CD4-positive, alpha-beta T cell treated with Interleukin-12 subunit alpha and Interleukin-12 subunit beta, for 1 hour (primary cell): ENCODE measurements around the gene ANO2.

Experiments used
- DNase-seq: peaks from one replicate; pipeline ENCODE4 v3.0.0-alpha.2; 2020

ANO2 gene

DNA sequence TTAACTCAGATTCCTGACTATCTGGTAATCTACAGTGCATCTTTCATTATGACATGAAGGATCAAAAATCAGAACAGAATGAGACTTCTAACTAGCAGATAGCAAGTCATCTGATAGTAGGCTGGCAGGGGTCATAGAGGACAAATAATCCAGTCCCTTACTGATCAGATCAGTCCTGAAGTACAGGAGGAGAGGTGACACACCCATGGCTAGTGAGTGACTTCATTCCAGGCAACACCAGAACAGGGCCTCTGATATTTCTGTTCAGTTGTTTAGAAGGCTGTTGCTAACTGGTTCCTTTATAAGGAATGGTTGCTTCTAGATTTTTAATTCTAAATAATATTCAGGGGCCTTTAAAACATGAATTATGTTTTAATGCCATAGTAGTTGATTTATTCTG is 291.0 kb downstream of the ANO2 start:
- no peak for DNase-seq

DNA sequence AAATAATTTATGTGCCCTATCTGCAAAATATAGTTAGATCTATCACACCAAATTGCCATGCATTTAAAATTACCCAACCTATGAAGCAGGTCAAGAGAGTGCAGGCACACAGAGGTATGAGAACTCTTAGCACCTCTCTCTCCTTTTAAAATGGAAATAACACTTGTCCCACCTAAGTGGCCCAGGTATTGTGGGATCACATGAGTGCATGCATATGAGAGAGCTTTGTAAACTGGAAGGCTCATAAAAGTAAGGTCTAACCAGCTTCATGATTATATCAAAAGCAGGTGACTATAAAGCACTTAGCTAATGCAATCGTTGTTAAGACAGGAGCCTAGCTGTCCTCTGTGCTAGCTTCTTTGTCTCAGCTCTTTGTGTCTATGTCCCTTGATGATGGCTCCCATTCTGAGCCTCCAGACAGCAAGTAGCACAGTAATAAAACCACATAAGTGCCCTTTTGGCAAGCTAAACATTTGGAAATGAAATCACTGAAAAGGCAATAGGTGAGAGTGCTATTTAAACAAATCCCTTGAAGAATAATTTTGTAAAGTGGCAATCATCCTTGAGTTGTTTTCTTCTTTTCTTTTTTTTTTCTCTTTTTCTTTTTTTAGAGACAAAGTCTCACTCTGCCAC is 294.1 kb downstream of the ANO2 start:
- DNase-seq, result no peak

DNA sequence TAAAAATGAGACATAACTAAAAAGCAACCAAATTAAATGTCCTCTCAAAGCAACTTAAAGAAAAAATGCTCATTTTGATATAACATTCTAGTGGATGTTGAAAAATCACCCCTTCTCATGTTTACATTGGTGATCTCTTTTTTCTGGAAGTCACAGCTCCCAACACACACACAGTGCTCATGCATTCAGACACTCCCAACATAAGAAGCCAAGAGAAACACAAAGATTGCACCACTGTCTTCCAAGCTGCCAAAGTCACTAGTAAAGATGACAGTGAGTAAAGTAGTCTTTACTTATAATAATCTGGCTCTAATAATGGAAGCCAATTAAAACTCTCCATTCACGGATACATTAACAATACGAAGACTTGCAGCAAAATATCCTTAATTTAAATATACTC is 294.8 kb downstream of the ANO2 start:
- DNase-seq, result no peak

GRCh38 chr12:5648692-5649359 is 296.2 kb downstream of the ANO2 start:
- no peak for DNase-seq

GRCh38 chr12:5643266-5643665 is 301.8 kb downstream of the ANO2 start:
- DNase-seq, result no peak

DNA sequence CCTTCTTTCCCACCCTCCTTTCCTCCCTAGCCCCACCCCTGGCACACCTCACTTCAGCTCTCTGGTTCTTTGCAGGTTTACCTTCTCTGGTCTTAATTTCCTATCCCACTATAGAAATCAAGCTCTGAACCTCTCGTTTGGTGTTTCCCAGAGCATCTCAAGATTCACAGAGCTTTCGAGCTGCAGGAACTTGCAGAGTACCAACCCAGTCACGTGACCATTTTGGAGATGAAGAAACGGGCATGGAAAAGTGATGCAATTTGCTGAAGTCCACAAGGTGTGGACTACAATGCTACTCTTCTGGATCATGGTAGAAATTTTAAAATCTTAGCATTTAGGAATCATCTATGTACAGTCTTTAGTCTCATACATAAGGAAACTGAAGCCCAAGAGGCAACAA is 307.4 kb downstream of the ANO2 start:
- DNase-seq, result no peak

GRCh38 chr12:5636907-5637306 is 308.2 kb downstream of the ANO2 start:
- DNase-seq, result no peak

DNA sequence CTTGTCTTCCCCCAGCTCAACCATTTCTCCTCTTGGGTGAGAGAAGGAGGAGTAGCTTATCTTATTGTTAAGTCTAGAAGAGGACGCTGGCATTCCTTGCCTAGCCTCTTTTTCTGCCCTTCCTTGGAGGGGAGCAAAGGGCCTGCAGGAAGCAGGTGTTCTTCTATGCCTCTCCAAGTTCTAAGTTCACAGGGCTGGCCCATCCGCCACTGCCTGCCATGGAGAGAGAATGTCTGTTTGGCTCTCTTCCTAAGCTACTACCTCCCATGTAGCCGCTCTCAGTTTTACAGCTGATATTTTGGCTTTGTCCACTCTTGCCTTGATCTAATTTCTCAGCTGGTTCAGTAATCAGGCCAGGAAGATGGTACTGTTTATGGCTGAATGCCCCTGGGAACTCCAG is 312.0 kb downstream of the ANO2 start:
- no peak for DNase-seq

DNA sequence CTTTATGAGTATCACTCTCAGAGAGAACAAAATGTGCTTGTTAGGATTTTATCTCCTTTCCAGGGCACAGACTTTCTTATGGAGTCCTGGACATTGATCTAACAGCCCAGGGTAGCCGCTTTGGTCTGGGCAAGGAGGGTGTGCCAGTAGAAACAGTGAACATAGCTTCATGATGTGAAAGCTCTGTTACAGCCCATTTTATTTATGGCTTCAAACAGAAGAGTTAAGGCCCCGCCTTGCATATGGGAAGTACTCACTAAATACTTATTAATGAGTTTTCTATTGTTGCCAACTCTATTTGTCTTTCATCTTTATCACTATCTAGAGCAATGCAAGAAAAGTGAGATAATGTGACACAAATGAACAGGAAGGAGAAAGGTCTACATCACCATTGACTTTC is 312.6 kb downstream of the ANO2 start:
- no peak for DNase-seq

DNA sequence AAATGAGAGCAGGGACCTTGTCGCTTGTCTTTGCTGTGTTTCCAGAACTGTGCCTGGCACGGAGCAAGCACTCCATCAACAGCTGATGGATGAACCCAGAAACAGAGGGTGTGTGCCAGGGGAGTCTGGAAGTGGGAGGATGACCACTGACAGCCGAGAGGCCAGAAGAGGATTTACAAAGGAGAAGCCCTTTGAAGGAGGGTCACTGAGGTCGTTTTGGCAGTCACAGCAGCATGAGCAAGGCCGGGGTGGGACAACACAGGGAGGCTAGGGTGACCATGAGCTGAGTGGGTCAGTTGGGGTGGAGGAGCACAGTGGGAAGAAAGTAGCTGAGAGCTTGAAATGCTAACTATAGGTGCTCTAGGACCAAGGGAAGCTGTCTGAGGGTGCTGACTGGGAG is 313.6 kb downstream of the ANO2 start:
- DNase-seq, result no peak

- no peak for DNase-seq
Observed at GRCh38 chr12:5630726-5631125, 314.3 kb downstream of the ANO2 start.

- DNase-seq, result no peak
Observed at GRCh38 chr12:5628501-5628900, 316.6 kb downstream of the ANO2 start.

- no peak for DNase-seq
Observed at GRCh38 chr12:5627053-5627630, 317.9 kb downstream of the ANO2 start.

- DNase-seq, result no peak
Observed at GRCh38 chr12:5626151-5626550, 318.9 kb downstream of the ANO2 start.

DNA sequence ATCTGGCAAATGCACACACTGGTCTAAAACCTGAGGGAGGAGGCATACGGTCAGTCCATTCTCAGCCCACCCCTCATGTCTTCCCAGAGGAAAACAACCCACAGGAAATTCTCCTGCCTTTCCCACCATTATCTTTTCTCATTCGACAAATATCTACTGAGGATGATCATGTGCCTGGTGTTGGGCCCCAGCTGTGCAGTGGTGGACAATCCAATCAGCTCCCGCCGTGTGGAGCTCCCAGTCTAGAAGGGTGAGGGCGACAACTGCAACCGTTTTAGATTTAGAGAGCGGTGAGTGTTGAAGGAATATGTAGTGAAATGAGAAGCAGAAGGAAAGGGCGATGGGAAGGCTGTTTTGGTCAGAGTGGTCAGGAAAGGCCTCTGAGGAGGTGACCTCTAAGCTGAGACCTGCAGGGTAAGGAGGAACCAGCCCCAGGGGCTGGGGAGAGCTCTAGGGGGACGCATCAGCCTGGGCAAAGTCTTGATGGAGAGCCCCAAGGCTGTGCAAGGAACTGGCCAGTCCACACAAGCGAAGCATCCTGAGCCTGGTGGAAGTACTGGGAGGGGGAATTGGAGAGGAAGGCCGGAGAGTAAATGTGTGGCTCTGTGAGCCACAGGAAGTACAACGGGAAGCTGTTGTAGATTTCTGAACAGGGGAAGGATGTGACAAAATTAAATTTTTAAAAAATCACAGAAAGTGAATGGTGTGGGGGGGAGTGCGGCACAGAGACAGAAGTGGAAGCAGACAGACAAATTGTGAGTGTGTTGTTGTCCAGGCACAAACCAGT is 320.4 kb downstream of the ANO2 start:
- no peak for DNase-seq

DNA sequence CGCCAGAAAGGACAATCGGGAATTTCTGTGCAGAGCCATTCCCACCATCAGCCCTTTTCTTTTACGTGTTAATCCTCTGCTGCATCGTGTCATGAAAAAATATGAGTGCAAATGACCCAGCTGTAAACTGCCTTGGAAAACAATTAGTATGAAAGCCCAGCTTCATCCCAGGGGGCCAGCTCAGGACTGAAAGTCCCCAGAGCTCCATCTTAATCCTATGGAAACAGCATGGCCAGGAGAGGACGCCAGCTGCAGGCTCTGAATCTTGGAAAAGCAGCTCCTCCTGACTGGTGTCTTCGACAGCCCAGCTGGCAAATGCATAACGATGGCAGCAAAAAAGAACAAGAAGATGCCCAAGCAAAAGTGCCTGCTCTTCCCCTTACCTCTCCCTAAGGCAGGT is 321.6 kb downstream of the ANO2 start:
- DNase-seq, result no peak

- DNase-seq, result no peak
Observed at GRCh38 chr12:5622280-5622679, 322.8 kb downstream of the ANO2 start.

DNA sequence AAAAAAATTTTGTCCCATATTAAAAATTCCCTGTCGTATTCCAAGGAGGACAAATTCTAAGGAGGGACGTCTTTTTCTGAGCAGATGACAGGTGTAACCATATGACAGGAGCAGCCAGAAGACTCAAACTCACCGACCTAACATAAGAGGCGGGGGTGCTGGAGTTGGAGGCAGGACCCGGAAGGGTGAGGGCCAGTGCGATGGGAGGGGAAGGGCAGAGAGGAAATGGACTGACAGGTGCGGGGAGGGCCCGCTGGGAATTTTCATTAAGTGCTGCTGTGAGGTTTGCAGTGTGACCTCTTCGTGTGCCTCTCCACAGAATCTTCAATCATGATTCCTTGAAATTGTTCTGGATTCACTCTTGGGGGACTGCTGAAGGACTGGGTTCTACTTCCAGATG is 323.7 kb downstream of the ANO2 start:
- no peak for DNase-seq

- DNase-seq, result no peak
Observed at GRCh38 chr12:5620896-5621295, 324.2 kb downstream of the ANO2 start.

GRCh38 chr12:5619628-5620027 is 325.4 kb downstream of the ANO2 start:
- DNase-seq, result no peak

DNA sequence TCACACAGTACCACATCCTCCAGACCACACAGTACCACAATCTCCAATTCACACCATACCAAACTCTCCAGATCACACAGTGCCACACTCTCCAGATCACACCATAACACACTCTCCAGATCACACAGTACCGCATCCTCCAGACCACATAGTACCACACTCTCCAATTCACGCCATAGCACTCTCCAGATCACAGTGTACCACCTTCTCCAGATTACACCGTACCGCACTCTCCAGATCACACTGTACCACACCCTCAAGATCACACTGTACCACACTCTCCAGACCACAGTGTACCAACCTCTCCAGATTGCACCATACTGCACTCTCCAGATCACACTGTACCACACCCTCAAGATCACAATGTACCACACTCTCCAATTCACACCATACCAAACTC is 328.2 kb downstream of the ANO2 start:
- no peak for DNase-seq

DNA sequence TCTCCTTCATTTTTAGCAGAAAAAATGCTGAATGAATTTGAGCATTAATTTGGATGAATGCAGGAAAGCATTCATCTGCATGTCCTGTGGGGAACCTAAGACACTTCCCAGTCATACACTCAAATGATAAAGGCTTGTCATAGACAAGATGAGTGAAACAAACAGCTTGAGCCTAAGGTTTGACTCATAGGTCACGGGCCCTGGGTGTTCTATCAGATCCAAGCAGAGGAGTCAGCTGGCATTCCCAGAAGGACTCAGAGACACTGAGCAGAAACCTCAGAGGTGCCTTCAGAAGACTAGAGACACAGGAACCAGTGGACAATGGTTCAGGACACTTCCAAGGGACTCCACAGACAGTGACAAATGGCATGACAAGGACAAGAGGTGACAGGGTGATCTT is 329.3 kb downstream of the ANO2 start:
- no peak for DNase-seq

GRCh38 chr12:5614256-5614655 is 330.8 kb downstream of the ANO2 start:
- no peak for DNase-seq
